ENCODE measurements around the gene ACTA1.
"Not testable (repeated sequence)": the region's sequence is repeated elsewhere in the genome, so short reads cannot be mapped to it uniquely, and the experiment has no call there.

ACTA1 gene

GRCh38 chr1:229438021-229438420 lies 4.1 kb upstream of the ACTA1 start:
- no peak for DNase-seq

DNA sequence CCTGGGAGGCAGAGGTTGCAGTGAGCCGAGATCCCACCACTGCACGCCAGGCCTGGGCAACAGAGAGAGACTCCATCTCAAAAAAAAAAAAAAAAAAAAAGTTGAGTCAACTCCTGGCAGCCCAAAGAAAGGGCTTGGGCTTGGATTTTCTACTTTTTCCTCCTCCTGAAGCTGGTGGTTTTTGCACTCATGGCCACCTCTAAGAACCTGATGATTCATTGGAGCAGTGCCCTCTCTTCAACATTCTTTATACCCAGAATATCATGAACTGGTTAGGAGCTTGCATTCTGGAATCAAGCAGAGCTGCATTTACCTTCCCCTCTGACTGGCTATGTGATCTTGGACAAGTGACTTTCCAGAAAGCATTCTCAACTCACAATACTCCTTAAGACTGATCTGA lies 3.5 kb upstream of the ACTA1 start:
- DNase-seq: no peak

GRCh38 chr1:229436201-229436600 lies 2.3 kb upstream of the ACTA1 start:
- DNase-seq: no peak

DNA sequence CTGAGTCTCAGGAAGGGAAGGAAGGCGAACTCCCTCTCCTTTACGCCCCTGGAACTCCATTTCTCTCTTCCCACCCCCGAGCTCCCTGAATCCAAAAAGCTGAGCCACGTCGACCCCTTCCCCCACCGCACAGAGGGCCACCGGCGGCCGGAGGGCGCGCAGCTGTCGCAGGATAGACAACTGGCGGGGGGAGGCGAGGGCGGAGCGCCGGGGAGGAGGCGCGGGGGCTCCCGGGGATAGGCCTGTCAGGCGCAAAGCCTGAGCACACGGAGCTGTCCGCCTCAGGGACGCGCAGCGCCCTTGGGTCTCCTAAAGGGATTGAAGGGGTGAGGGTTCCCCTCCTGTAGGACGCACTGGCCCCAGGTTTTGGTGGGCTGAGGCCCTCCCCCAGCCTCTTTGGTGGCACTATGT lies 752 bp upstream of the ACTA1 start:
- no peak for DNase-seq

DNA sequence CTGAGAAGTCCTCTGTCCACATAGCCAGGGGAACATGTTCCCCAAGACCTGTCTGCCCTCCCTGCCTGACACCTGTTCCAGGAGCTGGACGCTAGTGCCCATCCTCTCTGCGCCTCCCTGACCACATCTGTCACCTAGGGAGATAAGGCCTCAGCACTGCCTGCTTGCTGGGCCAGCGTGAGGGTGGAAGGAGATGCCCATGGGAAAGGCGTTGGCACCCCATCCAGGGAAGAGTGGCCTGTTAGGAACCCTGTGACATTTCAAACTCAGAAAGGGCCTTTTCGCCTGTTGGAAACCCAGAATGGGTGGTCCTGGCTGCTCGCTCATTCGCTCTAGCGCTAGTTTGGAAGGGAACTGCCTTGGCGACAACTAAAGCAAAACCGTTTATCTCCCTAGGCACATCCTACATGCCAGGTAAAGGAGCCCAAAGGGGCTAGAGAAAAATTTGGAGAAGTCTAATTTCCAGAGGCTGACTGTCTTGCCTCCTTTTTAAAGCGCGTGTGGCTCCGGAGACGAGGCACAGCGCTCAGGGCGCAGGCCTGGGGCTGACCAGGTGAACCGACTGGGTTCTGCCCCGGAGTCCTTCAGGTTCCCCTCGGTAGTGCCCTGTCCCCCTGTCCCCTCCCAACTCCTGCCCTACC lies 410 bp downstream of the ACTA1 start:
- no peak for DNase-seq

DNA sequence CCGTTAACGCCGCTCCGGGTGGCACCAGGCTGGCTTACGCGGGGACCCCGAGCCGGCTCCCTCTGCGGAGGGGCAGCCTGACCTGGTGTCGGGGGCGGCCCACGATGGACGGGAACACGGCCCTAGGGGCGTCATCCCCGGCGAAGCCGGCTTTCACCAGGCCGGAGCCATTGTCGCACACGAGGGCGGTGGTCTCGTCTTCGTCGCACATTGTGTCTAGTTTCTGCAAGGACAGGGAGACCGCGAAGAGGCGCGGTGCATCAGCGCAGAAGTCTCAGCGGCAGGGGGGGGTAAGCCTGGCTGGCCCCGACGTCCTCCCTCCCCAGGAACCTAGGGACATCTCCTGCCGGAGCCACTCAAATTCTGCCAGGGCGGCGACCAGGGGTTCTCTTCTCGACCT lies 989 bp downstream of the ACTA1 start:
- no peak for DNase-seq

GRCh38 chr1:229432116-229432461 lies 1.8 kb downstream of the ACTA1 start:
- DNase-seq: no peak

DNA sequence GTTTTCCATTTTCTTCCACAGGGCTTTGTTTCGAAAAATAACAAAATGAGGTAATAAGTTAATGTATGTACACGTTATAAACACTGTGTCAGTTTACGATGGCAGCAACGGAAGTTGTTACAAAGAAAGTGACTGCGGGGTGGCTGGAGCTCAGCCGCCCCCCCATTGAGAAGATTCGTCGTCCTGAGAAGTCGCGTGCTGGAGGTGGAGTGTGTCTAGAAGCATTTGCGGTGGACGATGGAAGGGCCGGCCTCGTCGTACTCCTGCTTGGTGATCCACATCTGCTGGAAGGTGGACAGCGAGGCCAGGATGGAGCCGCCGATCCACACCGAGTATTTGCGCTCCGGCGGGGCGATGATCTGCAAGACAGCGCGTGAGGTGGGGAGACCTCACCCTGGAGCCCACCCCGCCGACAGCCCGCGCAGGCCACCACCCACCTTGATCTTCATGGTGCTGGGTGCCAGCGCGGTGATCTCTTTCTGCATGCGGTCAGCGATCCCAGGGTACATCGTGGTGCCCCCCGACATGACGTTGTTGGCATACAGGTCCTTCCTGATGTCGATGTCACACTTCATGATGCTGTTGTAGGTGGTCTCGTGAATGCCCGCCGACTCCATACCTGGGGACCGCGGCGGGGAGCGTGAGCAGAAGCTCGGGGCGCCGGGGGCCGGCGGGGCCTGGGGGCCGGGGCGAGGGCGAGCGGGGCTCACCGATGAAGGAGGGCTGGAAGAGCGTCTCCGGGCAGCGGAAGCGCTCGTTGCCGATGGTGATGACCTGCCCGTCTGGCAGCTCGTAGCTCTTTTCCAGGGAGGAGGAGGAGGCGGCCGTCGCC lies 2.4 kb downstream of the ACTA1 start:
- no peak for DNase-seq

DNA sequence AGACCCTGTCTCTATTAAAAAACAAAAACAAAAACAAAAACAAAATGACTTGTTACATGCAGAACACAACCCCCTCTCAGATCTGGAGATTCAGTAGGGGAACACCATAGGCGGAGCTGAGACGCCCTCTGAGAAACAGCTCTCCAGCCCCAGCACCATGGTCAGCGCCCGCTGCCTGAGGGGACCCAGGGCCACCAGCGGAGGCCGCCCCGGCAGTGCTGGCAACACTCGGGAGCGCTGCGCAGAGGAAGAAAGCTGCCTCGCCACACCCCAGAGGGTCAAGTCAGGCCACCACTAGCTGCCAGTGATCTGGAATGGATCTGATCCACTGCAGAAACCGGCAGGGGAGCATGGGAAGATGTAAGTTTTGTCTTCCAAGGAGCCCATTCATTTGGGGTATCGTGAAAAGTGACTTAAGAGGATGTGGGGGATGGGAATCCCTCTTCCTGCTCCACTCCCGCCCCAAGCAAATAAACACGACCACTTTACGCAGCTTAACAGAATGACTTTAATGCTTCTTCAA lies 3.1 kb downstream of the ACTA1 start:
- DNase-seq: no peak

- DNase-seq: no peak
Observed at GRCh38 chr1:229428256-229428655, 5.6 kb downstream of the ACTA1 start.

- no peak for DNase-seq
Observed at GRCh38 chr1:229427572-229427971, 6.3 kb downstream of the ACTA1 start.

DNA sequence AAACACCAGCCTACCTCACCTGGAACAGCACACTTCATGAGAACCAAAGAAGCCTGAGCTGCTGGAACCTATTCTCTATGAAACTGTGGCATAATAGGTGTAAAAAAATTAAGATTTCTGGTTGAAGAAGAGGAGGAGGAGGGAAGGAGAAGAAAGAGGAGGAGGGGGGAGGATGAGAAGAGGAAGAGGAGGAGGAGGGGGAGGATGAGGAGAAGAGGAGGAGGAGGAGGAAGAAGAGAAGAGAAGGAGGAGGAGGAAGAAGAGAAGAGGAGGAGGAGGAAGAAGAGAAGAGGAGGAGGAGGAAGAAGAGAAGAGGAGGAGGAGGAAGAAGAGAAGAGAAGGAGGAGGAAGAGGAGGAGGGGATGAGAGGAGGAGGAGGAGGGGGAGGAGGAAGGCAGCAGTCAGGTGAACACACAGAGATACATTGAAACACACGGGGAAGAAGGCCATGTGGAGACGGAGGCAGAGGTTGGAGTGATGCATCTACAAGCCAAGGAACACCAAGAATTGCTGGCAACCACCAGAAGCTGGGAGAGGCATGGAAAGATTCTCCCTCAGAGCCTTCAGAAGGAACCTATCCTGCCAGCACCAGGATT lies 8.2 kb downstream of the ACTA1 start:
- DNase-seq: no peak

- DNase-seq: peak; percentile 36
Observed at GRCh38 chr1:229420765-229421164, 13.1 kb downstream of the ACTA1 start.

GRCh38 chr1:229420224-229420623 lies 13.7 kb downstream of the ACTA1 start:
- no peak for DNase-seq

DNA sequence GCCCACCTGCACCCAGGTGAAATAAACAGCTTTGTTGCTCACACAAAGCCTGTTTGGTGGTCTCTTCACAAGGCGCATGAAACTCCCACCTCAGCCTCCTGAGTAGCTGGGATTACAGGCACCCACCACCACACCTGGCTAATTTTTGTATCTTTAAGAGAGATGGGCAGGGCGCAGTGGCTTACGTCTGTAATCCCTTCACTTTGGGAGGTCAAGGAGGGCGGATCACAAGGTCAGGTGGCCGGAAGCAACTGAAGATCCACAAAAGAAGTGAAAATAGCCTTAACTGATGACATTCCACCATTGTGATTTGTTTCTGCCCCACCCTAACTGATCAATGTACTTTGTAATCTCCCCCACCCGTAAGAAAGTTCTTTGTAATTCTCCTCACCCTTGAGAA lies 15.3 kb downstream of the ACTA1 start:
- not testable (repeated sequence) for DNase-seq

- not testable (repeated sequence) for DNase-seq
Observed at GRCh38 chr1:229412810-229413209, 21.1 kb downstream of the ACTA1 start.

DNA sequence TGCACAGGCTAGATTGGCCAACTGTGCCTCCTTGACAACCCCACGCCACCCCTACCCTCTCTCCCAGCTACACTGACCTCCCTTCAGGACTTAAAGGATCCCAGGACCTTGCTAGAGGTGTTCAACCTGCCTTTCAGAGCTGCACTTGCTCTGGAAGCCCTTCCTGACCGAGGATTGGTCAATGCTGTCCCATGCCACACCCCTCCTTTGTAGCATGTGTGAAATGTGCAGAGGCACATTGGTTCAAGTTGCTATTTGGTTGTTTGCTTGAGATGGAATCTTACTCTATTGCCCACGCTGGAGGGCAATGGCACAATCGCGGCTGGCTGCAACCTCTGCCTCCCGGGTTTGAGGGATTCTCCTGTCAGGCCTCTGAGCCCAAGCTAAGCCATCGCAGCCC lies 21.8 kb downstream of the ACTA1 start:
- DNase-seq: no peak

DNA sequence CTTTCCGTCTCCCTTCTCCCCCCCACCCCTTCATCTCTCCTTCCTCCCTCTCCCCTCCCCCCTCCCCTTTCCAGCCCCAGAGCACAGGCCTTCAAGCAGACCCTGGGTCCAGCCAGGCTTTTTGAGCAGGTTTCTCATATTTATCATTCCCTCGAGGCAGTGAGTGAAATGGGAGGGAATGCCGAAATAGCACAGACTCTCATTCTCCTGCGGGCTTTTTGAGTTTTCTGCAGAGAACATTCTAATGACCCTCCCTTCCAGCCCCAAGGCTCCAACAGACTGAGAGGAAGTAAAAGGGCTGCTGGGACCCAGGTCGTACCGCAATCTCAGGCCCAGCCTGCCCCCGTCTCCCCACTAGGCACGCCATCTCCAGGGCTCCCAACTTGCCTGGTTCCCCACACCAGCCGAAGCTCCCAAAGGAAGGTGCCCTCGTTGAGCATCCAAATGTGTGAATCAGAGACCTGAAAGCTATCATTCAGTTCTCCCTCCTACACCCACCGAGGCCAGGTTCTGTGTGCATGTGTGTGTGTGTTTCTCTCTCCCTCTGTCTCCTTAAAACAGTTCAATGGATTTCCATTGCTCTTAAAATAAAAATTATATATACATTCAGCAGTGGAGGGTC lies 22.3 kb downstream of the ACTA1 start:
- DNase-seq: no peak

DNA sequence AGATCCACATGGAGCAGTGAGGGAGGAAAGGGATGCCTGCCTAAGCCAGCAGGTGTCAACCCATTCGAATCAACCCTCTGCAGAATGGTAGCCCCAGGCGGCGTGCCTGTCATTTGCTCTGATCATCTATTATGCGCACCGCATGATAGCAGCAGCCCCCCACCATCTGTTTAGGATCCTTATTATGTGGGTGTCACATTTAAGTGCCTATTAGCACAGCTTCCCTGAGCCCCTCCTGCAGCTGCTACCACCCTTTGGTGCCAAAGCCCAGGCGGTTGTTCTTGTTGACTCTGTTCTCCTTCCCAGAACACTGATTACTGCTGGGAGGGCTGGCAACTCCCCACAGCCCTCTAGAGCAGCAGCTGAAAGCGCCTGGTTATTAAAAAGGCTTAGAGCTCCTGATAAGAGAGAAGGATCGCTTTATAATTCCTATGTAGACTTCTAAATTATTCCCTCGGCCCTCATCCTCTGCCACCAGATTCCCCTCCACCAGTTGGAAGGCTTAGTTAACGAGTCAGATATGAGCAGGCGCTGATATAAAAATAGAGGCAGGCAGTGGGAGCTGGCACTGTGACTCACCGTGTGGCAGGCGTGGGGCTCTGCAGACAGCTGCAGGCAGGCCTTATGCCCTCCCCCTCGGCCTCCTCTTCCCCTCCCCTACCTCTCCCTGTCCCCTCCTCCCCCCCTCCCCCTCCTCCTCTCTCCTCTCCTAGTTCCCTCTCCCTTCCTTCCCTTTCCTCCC lies 23.0 kb downstream of the ACTA1 start:
- DNase-seq: peak; percentile 97

GRCh38 chr1:229410370-229410691 lies 23.6 kb downstream of the ACTA1 start:
- DNase-seq: no peak

GRCh38 chr1:229409616-229410369 lies 24.1 kb downstream of the ACTA1 start:
- no peak for DNase-seq

DNA sequence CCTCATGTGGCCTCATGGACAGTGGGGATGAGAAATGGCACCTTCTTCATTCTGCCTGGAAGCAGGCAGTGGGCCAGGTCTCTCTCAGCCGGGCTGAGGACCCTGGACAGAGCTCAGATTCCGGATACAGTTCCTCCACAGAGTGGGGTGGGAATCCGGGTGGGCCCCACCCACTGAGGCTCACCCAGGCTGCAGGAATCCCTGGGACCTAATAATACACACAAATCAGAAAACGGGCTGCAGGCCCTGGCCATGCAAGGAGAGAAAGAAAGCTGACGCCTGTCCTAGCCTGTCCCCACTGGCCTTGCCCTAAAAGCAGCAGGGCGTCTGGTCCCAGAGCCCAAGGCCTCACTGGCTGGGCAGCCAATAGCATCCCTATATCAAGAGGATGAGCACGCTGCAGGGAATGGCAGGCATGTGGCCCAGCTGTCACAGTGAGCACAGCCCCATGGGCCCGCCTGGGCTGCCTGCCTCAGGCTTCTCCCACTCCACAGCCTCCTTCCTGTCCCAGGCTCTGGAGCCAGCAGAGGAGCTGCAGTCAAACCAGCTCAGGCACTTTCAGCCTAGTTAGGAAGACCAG lies 25.3 kb downstream of the ACTA1 start:
- DNase-seq: peak; percentile 61

Data from NCI-H2171 treated with DMSO at 0.1 percent for 48 hours (cell line).